ENCODE measurements around the gene SP140L. TPM values are rescaled to one million over a fixed set of nuclear protein-coding genes. Genes with fewer than 3 reads are reported as not detected.
A peak's percentile ranks its signal among the peaks of the same experiment; 100 is the strongest.
"Not testable (repeated sequence)": the region's sequence is repeated elsewhere in the genome, so short reads cannot be mapped to it uniquely, and the experiment has no call there.

The SP140L gene
- polyA plus RNA-seq, 1 experiment = 13.4 TPM

- Histone ChIP-seq H3K27ac (ENCODE audit: low read depth, low read length) (no peak overlapping the region), H3K4me3 (ENCODE audit: low read depth, low read length) (no peak overlapping the region), H3K9me3 (ENCODE audit: control insufficient read depth, insufficient read depth, low read length) (no peaks in the 10 kb centered on the region), H3K27me3 (ENCODE audit: control insufficient read depth, insufficient read depth, low read length) (no peaks in the 10 kb centered on the region)
- TF ChIP-seq CTCF (IDR thresholded peaks at IDR 0.05; ENCODE audit: low read depth, low read length) = no peak
- POLR2A ChIA-PET = no interaction called here
- no peak for DNase-seq (ENCODE audit: low read depth, low spot score)
- CTCF ChIA-PET = no interaction called here
Measured at GRCh38 chr2:230403746-230404145, 76.8 kb downstream of the SP140L start.

- POLR2A ChIA-PET = no interaction called here
- Histone ChIP-seq H3K9me3 (ENCODE audit: control insufficient read depth, insufficient read depth, low read length) (no peaks in the 10 kb centered on the region), H3K27me3 (ENCODE audit: control insufficient read depth, insufficient read depth, low read length) (no peaks in the 10 kb centered on the region), H3K4me3 (ENCODE audit: low read depth, low read length) (no peak overlapping the region), H3K27ac (ENCODE audit: low read depth, low read length) (no peak overlapping the region)
- no peak for TF ChIP-seq CTCF (IDR thresholded peaks at IDR 0.05; ENCODE audit: low read depth, low read length)
- CTCF ChIA-PET = no interaction called here
- no peak for DNase-seq (ENCODE audit: low read depth, low spot score)
Measured at GRCh38 chr2:230405824-230406223, 78.8 kb downstream of the SP140L start.

- H3K27ac ChIP-seq (ENCODE audit: low read depth, low read length) = peak overlapping the region; percentile 66
- no peak for DNase-seq (ENCODE audit: low read depth, low spot score)
- no peaks in the 10 kb centered on the region; the same call in 1 of the 2 replicates for H3K9me3 ChIP-seq (ENCODE audit: control insufficient read depth, insufficient read depth, low read length)
- POLR2A ChIA-PET = no interaction called here
- no peak overlapping the region for H3K4me3 ChIP-seq (ENCODE audit: low read depth, low read length)
- CTCF ChIA-PET = no interaction called here
- H3K27me3 ChIP-seq (ENCODE audit: control insufficient read depth, insufficient read depth, low read length) = no peaks in the 10 kb centered on the region
- no peak for TF ChIP-seq CTCF (IDR thresholded peaks at IDR 0.05; ENCODE audit: low read depth, low read length)
Measured at GRCh38 chr2:230408244-230408842, 81.3 kb downstream of the SP140L start.

- H3K27me3 ChIP-seq (ENCODE audit: control insufficient read depth, insufficient read depth, low read length); DNase-seq (ENCODE audit: low read depth, low spot score); H3K27ac ChIP-seq (ENCODE audit: low read depth, low read length); POLR2A ChIA-PET; H3K4me3 ChIP-seq (ENCODE audit: low read depth, low read length); CTCF ChIA-PET; H3K9me3 ChIP-seq (ENCODE audit: control insufficient read depth, insufficient read depth, low read length): not testable (repeated sequence)
Measured at GRCh38 chr2:230409316-230409715, 82.3 kb downstream of the SP140L start.

- no peaks in the 10 kb centered on the region; the same call in 1 of the 2 replicates for H3K9me3 ChIP-seq (ENCODE audit: control insufficient read depth, insufficient read depth, low read length)
- ChIA-PET POLR2A (interaction anchor here (0.6 kb wide), 1 partner anchor 1646 kb away, joined by 4 read pairs; no protein-coding TSS in a partner anchor), CTCF (interaction anchor here (0.5 kb wide), 1 partner anchor 43 kb away, joined by 3 read pairs; no protein-coding TSS in a partner anchor)
- no peak for TF ChIP-seq CTCF (IDR thresholded peaks at IDR 0.05; ENCODE audit: low read depth, low read length)
- no peaks in the 10 kb centered on the region for H3K27me3 ChIP-seq (ENCODE audit: control insufficient read depth, insufficient read depth, low read length)
- no peak for DNase-seq (ENCODE audit: low read depth, low spot score)
- no peak overlapping the region for H3K27ac ChIP-seq (ENCODE audit: low read depth, low read length)
- no peak overlapping the region for H3K4me3 ChIP-seq (ENCODE audit: low read depth, low read length)
Measured at GRCh38 chr2:230410263-230410662, 83.3 kb downstream of the SP140L start.
